Muscle layer of colon (tissue), 2 donors: Measurements from ENCODE around the gene CHD3.

Source experiments
- H3K27ac ChIP-seq: one replicate; pipeline ENCODE4 v1.7.0; 2013; ENCODE audit warnings: low read depth, mild to moderate bottlenecking, low read length, moderate library complexity
- H3K27me3 ChIP-seq, 2 donors: one replicate each; pipeline ENCODE4 v1.7.0; 2013; ENCODE audit warnings: low read length in 2 of 2, mild to moderate bottlenecking in 2 of 2; ENCODE audit not compliant: insufficient read depth in 2 of 2, control insufficient read depth in 1 of 2
- H3K36me3 ChIP-seq: one replicate; pipeline ENCODE4 v1.7.0; 2013; ENCODE audit warnings: mild to moderate bottlenecking, low read length; ENCODE audit not compliant: insufficient read depth
- H3K4me1 ChIP-seq: one replicate; pipeline ENCODE4 v1.7.0; 2013; ENCODE audit warnings: mild to moderate bottlenecking, low read length; ENCODE audit not compliant: insufficient read depth
- H3K4me3 ChIP-seq, 2 donors: one replicate each; pipeline ENCODE4 v1.7.0; 2013; ENCODE audit warnings: low read length in 2 of 2, low read depth in 1 of 2, mild to moderate bottlenecking in 1 of 2, moderate library complexity in 1 of 2
- H3K9ac ChIP-seq: one replicate; pipeline ENCODE4 v1.7.0; 2013; ENCODE audit warnings: low read length
- H3K9me3 ChIP-seq: one replicate; pipeline ENCODE4 v1.7.0; 2013; ENCODE audit warnings: mild to moderate bottlenecking, low read length
- donor health status: abdominal sarcoma.
- donor health status: Adenocarcinoma of cecum.

CHD3 gene

DNA sequence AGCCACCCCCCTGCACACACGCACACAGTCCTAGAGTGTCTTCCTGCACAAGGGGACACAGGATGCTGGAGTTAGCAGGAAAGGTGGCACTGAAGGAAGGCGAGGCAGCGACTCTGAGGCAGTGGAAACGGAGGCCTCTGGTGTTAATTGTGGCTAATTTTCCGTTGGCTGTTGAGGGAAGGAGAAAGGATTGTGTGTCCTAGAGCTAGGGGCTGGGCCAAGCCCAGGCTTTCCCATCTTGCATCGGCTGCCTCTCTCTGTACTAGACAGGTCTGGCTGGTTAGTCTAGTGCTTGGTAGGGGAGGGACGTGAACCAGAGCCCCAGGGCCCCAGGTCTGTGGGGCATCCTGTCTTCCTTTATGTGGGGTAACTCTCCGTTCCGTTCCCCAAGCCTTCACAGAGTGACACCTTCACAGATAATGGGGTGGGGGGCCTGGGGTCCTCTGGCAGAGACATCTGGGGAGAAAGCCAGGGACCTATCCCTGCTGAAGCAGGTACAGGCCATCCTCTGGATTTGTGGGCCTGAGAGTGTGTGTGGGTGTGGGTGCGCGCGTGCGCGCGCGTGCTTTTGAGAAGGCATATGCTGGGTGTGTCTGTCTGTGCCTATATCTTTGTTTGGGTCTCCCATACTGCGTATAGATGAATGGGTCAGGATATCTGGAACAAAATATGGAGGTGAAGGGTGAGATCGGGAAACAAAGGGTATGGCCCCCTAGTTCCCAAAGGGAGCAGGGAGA, at the start of gene CHD3:
TSS of gene CHD3 (plus strand) at position 606 of the 737 bp plus-strand sequence. CDS start 212 bp downstream, outside the sequence.
- no peaks in the 10 kb centered on the region for H3K27me3 ChIP-seq
- peak within 1 kb of the TSS; percentile 88 for H3K27ac ChIP-seq
- peak within 1 kb of the TSS; percentile 30 for H3K9ac ChIP-seq
- peaks cover 22% of the 10 kb centered on the region for H3K36me3 ChIP-seq
- H3K9me3 ChIP-seq = no peaks in the 10 kb centered on the region
- peaks cover 40% of the 10 kb centered on the region for H3K4me1 ChIP-seq
- peak within 1 kb of the TSS; percentile 24 to 50 for H3K4me3 ChIP-seq

DNA sequence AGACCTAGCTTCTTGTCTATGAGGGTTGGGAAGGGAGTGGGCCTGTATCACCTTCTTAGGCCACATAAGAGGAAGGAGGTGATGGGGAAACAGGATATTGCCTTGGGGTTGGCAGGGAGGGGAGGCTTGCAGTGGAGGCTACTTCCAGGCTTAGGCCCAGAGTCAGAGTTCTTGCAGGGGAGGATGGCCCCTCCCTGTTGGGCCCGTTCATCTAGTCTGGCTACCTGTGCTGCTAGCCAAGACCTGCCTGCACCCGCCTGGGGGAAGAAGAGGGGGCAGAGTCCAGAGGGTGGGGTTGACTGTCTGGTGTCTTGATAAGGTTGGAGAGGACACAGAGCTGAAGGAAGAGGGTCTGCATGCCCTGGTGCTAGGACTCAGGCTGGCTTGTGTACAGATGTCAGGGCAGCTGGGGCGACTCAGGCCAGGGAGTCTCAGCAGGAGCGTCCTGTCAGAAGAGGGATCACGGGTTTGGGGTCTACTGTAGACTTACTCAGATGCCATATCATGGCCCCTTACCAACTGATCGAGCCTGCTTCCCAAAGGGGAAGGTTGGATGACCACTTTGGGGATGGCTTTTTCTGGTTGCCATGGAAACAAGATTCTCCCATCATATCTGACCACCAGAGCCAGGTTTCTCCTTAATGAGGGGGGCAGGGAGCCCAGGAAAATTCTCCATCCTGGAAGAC, 49.3 kb upstream of the CHD3 start:
- Histone ChIP-seq H3K27me3 (no peaks in the 10 kb centered on the region), H3K4me3 (peak overlapping the region in 1 of 2 donors; percentile 30), H3K9me3 (no peaks in the 10 kb centered on the region), H3K4me1 (peaks cover 51% of the 10 kb centered on the region), H3K36me3 (peaks cover 8% of the 10 kb centered on the region), H3K27ac (peak overlapping the region; percentile 77), H3K9ac (peak overlapping the region; percentile 19)

DNA sequence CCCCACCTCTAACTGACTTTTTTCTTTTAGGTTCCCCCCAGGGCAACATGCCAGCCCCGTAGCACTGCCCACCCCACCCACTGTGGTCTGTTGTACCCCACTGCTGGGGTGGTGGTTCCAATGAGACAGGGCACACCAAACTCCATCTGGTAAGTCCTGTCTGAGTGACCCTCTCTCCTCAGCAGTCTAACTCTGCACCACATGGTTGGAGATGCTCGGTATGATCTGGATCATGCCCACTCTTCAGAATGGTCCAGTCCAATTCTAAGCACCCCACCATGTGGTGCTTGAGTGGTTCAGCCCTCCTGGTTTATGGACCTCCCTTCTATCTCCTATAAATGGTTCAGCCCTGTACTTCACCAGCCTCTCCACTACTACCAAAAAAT, 48.7 kb upstream of the CHD3 start:
- Histone ChIP-seq H3K4me3 (no peak overlapping the region), H3K9ac (no peak overlapping the region), H3K27ac (no peak overlapping the region), H3K36me3 (peaks cover 8% of the 10 kb centered on the region), H3K9me3 (no peaks in the 10 kb centered on the region), H3K4me1 (peaks cover 52% of the 10 kb centered on the region), H3K27me3 (no peaks in the 10 kb centered on the region)

DNA sequence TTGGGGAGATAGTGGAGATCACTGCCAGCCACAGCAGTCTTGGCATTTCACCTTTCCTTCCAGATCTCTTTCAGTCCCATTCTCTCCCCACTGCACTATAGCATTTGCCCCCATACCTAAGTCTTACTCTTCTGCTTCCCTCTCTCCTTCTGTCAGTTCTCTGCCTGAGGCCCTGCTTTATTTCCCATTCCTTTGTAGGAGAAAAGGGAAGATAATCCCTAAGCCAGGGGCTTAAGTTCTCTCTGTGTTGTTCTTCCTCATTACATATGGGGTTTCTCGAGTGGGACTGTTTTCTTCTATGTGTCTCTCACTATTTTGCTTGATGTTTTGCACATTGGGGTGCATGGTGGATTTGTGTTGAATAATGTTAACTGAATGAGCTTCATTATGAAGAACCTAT, 48.1 kb upstream of the CHD3 start:
- Histone ChIP-seq H3K9me3 (no peaks in the 10 kb centered on the region), H3K27ac (no peak overlapping the region), H3K9ac (no peak overlapping the region), H3K36me3 (peaks cover 8% of the 10 kb centered on the region), H3K4me3 (no peak overlapping the region), H3K27me3 (no peaks in the 10 kb centered on the region), H3K4me1 (peaks cover 58% of the 10 kb centered on the region)

DNA sequence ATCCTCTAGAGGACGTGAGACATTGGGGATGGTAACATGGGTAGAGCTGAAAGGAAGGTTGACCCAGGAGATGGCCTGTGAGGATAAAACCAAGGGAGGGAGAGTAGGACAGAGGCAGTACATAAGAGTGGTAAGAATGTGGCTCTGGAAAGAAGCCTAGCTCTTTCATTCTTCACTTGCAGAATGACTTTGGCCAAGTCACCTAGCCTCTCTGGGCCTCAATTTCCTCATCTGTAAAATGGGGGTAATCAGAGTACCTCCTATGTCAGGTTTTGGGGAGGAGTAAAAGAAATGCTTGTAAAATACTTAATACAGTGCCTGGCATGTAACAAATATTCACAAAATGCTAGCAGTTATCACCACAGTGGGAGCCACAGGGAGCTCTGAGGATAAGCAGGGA, 47.7 kb upstream of the CHD3 start:
- Histone ChIP-seq H3K27me3 (no peaks in the 10 kb centered on the region), H3K9me3 (no peaks in the 10 kb centered on the region), H3K4me1 (peaks cover 61% of the 10 kb centered on the region), H3K9ac (peak overlapping the region; percentile 83), H3K36me3 (peaks cover 8% of the 10 kb centered on the region), H3K4me3 (peak overlapping the region in 1 of 2 donors; percentile 91), H3K27ac (peak overlapping the region; percentile 97)

DNA sequence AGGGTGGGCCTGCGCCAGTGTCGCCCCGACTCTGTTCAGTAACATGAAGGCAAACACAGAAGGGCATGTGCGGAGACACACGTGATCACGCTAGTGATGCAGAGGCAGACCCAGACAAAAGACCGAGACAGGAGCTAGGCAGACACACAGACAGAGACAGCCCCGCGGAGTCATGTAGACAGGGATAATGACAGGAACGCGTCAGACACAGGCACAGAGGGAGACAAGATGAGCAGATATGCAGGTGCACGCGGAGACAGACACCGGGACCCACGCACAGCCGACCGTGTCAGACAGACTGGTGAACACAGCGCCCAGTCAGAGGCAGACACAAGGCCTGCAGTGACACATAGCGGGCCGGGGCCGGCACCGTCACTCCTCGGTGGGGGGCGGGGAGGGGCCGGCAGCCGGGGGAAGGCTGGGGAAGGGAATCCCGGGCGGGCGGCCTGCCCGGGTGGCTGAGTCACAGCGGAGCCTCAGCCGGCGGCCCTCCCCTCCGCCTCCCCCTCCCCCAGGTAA, 47.1 kb upstream of the CHD3 start:
- H3K27ac ChIP-seq = peak overlapping the region; percentile 97
- H3K27me3 ChIP-seq = no peaks in the 10 kb centered on the region
- H3K4me3 ChIP-seq = peak overlapping the region; percentile 75 to 91
- H3K4me1 ChIP-seq = peaks cover 60% of the 10 kb centered on the region
- peak overlapping the region; percentile 83 for H3K9ac ChIP-seq
- peaks cover 11% of the 10 kb centered on the region for H3K36me3 ChIP-seq
- no peaks in the 10 kb centered on the region for H3K9me3 ChIP-seq

DNA sequence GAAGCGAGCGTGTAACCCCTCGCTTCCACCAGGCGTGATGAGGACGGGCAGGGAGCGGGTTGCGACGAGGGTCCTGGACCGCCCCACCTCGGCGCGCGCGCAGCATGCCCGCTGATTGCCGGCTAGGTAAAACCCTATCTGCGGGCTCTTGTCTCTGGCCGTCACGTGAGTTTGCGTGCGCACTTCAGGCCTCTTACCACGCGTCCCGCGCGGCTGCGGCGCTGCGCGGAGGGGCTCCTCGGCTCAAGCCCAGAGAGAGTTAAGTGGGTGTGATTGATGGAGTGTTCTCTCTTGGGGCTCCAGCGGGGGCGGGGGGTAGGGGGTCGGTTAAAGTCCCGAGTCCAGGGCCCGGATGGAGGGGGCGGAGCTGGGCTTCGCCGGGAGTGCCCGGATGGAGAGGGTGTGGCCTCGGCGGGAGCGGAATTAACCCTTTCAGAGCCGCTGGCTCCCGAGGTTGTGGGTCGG, 46.6 kb upstream of the CHD3 start:
- H3K27me3 ChIP-seq = no peaks in the 10 kb centered on the region
- H3K9ac ChIP-seq = peak overlapping the region; percentile 89
- H3K4me3 ChIP-seq = peak overlapping the region; percentile 75 to 91
- H3K9me3 ChIP-seq = no peaks in the 10 kb centered on the region
- peak overlapping the region; percentile 97 for H3K27ac ChIP-seq
- H3K4me1 ChIP-seq = peaks cover 56% of the 10 kb centered on the region
- peaks cover 14% of the 10 kb centered on the region for H3K36me3 ChIP-seq

DNA sequence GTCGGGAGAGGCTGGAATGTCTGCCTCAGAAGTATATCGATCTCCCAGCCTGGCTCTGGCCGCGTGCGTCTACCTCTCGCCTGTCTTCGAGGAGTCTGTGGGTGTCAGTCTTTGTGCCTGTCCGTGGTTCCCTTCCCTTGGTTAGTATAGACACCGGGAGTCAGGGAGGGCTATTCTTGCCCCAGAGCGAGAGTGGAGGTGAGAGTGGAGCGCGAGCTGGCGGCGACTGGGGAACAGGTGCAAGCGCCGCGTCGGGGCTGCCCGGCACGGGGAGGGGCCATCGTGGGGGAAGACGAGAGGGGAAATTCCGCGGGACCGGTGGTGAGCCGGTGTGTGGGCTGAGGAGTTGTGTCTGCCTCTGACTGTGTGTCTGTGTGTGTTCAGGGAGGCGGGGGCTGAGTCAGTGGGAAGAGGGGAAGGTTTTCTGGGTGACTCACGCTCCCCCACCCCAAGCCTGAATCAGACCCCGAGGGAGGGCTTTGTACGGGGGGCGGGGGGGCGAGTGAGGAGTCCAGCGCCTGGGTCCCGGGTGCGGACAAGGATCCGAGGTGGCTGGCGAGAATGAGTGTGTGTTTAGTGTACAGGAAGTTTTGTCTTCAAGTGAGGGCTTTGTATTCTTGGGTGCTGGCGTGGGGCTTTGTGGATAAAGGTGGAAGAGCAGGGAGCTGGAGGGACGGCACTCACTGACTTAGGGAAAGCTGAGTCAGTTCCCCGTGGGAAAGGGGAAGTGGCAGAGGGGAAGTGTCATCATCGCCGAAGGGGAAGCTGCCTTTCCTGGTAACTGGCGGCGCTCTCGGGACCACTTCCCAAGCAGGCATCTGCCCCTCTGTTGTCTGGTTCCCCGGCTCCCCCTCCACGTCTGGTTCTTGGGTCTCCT, 46.0 kb upstream of the CHD3 start:
- H3K27me3 ChIP-seq = no peaks in the 10 kb centered on the region
- H3K9ac ChIP-seq = peak overlapping the region; percentile 89
- peak overlapping the region; percentile 75 to 91 for H3K4me3 ChIP-seq
- H3K36me3 ChIP-seq = peaks cover 19% of the 10 kb centered on the region
- peaks cover 49% of the 10 kb centered on the region for H3K4me1 ChIP-seq
- H3K9me3 ChIP-seq = no peaks in the 10 kb centered on the region
- H3K27ac ChIP-seq = peak overlapping the region; percentile 97

DNA sequence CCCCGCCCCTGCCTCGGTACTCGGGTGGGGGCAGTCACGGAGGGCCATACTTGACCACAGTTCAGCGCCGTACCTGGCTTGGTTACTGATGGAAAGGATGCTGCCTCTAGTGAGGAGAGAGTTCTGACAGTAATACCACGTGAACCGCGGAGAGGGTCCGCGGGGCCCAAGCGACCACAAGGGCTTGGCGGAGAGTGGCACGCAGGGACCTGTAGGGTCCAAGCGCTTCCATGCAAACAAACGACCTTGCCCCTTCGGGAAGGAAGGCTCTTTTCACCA, 45.4 kb upstream of the CHD3 start:
- peaks cover 45% of the 10 kb centered on the region for H3K4me1 ChIP-seq

DNA sequence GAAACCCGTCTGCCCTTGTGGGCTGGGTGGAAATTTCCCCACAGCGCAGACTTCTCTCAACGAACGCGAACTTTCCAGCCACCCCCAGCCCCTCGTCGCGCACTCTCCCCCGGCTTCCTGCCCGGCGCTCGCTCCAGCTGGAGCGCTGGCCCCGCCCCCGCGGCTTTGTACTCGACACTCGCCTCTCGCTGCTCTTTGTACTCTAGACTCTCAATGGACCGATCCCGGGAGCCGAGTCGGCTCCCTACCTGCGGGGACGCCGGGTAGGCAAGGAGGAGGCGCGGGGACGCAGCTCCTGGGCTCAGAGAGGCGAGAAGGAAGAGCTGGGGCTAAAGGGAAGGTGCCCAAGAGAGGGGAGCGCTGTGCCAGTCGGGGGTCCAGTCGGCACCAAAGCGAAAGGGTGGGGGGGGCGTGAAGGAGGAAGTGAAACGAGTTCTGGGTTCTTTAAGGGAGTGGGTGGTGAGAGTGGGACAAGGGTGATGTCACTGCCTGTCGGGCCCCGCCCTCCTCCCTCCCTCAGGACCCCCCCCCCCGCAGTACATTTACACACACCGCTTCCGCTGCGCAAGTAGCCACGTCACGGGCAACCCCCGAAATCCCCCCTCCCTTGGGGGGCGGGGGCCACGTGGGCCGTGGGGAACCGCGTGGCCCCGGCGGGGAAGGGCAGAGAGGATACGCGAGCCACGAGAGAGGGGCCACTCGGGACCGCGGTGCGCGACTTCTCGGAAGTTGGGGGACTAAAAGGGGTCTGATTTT, 44.9 kb upstream of the CHD3 start:
- Histone ChIP-seq H3K9me3 (no peaks in the 10 kb centered on the region), H3K4me1 (peaks cover 41% of the 10 kb centered on the region), H3K27ac (peak overlapping the region; percentile 97), H3K36me3 (peaks cover 19% of the 10 kb centered on the region), H3K27me3 (no peaks in the 10 kb centered on the region), H3K4me3 (peak overlapping the region; percentile 75 to 91), H3K9ac (peak overlapping the region; percentile 89)

More for the DNA sequence above, 45.4 kb upstream of the CHD3 start:
- peak overlapping the region; percentile 97 for H3K27ac ChIP-seq
- peak overlapping the region; percentile 89 for H3K9ac ChIP-seq
- H3K9me3 ChIP-seq = no peaks in the 10 kb centered on the region
- H3K27me3 ChIP-seq = no peaks in the 10 kb centered on the region
- H3K4me3 ChIP-seq = peak overlapping the region; percentile 75 to 91
- H3K36me3 ChIP-seq = peaks cover 19% of the 10 kb centered on the region
